ENCODE measurements around the gene BIN1. TPM values are rescaled to one million over a fixed set of nuclear protein-coding genes. Genes with fewer than 3 reads are reported as not detected.
A peak's percentile ranks its signal among the peaks of the same experiment; 100 is the strongest.

BIN1 gene
- total and polyA plus RNA-seq, 7 donors, result 615 to 1,667 (median 1,331) TPM

DNA sequence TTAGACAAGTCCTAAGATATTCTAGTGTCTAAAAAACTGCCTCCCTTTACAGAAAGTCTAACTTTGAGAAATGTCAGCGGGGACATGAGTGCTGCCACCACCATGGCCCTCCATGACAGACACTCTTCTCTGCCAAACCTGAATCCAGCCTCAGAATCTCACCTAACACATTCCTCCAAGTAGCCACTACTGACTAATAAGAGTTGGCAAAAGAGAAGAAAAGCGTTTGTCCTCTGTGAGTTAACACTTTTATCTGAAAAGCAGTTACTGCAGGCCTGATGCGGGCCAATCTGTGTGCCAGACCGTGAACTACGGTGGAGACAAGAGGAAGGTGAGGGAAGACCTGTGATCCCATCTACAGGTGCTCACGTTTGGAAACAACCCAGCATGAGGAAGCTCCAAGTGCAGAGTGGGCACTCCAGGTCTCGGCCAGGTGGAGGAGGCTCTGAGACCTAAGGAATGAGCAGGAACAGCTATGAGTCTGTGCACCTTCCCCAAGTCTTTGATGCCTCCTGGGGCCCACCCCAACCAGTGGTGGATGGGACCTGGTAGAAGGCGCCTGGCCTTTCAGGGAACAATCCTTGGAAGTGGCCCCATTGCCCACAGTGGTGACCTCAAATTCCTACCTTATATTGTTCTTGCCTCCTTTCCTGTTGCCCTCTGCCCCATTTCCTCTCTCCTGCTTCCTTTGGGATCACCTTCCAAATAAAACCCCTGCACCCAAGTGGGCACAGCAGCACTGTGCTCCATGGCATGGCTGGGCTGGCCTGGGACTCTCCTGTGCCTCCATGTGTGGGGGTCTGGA lies 91.6 kb downstream of the BIN1 start:
- Histone ChIP-seq H3K36me3 (ENCODE audit: insufficient read depth in 1 of 2, low read depth in 1 of 2) (no peaks in the 10 kb centered on the region), H3K27ac (no peak overlapping the region), H3K9me3 (no peaks in the 10 kb centered on the region), H3K4me3 (no peak overlapping the region), H3K27me3 (ENCODE audit: insufficient read depth in 3 of 3, low read length in 2 of 3) (peaks cover 0 to 24% (median 2%) of the 10 kb centered on the region in 3 donors), H3K4me1 (no peaks in the 10 kb centered on the region)
- DNase-seq (no peak), ATAC-seq (no peak)
- TF ChIP-seq, protein P1, sequence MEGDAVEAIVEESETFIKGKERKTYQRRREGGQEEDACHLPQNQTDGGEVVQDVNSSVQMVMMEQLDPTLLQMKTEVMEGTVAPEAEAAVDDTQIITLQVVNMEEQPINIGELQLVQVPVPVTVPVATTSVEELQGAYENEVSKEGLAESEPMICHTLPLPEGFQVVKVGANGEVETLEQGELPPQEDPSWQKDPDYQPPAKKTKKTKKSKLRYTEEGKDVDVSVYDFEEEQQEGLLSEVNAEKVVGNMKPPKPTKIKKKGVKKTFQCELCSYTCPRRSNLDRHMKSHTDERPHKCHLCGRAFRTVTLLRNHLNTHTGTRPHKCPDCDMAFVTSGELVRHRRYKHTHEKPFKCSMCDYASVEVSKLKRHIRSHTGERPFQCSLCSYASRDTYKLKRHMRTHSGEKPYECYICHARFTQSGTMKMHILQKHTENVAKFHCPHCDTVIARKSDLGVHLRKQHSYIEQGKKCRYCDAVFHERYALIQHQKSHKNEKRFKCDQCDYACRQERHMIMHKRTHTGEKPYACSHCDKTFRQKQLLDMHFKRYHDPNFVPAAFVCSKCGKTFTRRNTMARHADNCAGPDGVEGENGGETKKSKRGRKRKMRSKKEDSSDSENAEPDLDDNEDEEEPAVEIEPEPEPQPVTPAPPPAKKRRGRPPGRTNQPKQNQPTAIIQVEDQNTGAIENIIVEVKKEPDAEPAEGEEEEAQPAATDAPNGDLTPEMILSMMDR (IDR thresholded peaks at IDR 0.05), result no peak
- WGBS, 3 donors, result 90 to 93% (median 91%) methylated on average over 8 of the region's 8 CpGs
- intact Hi-C loops (cut with DNase I), result no loop called here

DNA sequence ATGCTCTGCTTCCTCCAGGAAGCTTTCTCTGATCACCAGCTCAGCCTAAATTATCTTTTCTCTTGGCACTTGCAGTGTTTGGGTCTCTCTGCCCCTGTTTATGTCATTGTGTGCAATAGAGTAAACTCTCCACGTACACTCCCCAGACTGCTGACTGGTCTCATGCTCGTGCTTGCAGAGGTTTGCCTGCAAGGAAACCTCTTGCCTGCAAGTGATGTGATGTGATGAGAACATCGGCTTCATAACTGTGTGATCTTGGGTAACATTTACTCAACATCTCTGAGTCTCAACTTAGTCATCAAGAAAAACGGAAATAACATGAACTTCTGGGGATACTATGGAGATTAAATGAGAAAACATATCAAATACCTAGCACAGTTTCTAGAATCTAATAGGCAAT lies 92.3 kb downstream of the BIN1 start:
- intact Hi-C loops (cut with DNase I), result no loop called here
- ATAC-seq (no peak), DNase-seq (no peak)
- no peaks in the 10 kb centered on the region for H3K9me3 ChIP-seq
- H3K4me3 ChIP-seq, result no peak overlapping the region
- no peaks in the 10 kb centered on the region for H3K36me3 ChIP-seq (ENCODE audit: insufficient read depth in 1 of 2, low read depth in 1 of 2)
- peaks cover 0 to 24% (median 2%) of the 10 kb centered on the region in 3 donors for H3K27me3 ChIP-seq (ENCODE audit: insufficient read depth in 3 of 3, low read length in 2 of 3)
- 71 to 77% (median 75%) methylated on average over 4 of the region's 4 CpGs for WGBS, 3 donors
- H3K4me1 ChIP-seq, result no peaks in the 10 kb centered on the region
- TF ChIP-seq, protein P1 (IDR thresholded peaks at IDR 0.05), result no peak
- H3K27ac ChIP-seq, result no peak overlapping the region

DNA sequence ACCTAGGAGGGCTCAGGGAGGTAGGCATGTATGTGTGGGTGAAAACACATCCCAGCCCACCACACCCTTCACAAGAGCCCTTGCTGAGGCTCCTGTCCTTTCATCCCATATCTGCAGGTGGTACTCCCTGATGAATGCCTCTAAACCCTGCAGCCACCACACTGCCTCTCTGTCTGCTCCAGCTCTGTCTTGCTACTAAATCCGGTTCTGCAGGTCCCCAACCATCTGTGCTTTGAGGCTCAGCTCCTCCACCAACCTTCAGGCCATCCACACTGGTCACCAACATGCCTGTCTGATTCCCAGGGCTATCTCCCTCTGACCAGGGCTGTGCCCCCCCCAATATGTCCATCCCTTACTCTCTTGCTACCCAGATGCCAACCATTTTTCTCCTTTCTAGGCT lies 92.7 kb downstream of the BIN1 start:
- intact Hi-C loops (cut with DNase I), result no loop called here
- Histone ChIP-seq H3K36me3 (ENCODE audit: insufficient read depth in 1 of 2, low read depth in 1 of 2) (no peaks in the 10 kb centered on the region), H3K4me1 (no peaks in the 10 kb centered on the region), H3K9me3 (no peaks in the 10 kb centered on the region), H3K27me3 (ENCODE audit: insufficient read depth in 3 of 3, low read length in 2 of 3) (peaks cover 0 to 24% (median 2%) of the 10 kb centered on the region in 3 donors), H3K27ac (no peak overlapping the region), H3K4me3 (no peak overlapping the region)
- WGBS, 3 donors, result 58 to 92% (median 67%) methylated on average over 1 of the region's 1 CpG
- ATAC-seq (no peak), DNase-seq (no peak)
- TF ChIP-seq, protein P1 (IDR thresholded peaks at IDR 0.05), result no peak

DNA sequence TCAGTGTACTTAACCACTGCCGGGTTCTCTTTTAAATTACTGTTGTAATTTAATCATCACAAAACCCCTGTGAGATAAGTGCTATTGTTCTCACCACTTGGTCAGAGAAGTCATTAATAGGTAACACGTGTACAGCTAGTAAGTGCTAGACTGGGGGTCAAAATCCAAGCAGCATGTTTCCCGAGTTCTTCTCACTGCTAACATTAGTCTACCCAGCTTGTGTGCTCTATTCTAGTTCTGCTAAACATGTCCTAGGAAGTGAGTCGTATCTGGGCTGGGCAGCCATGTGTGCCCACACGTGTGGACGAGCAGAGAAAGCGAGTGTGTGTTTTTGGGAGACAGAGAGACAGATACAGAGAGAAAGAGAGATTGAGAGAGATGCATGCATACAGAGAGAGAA lies 94.1 kb downstream of the BIN1 start:
- H3K27ac ChIP-seq, result no peak overlapping the region
- no peaks in the 10 kb centered on the region for H3K4me1 ChIP-seq
- no peak overlapping the region for H3K4me3 ChIP-seq
- DNase-seq (no peak), ATAC-seq (peak in 3 of 4 donors; percentile 39 to 70 (median 68))
- intact Hi-C loops (cut with DNase I), result no loop called here
- TF ChIP-seq, protein P1 (IDR thresholded peaks at IDR 0.05), result no peak
- 45 to 51% (median 46%) methylated on average over 7 of the region's 7 CpGs for WGBS, 3 donors
- no peaks in the 10 kb centered on the region for H3K36me3 ChIP-seq (ENCODE audit: insufficient read depth in 1 of 2, low read depth in 1 of 2)
- H3K9me3 ChIP-seq, result no peaks in the 10 kb centered on the region
- H3K27me3 ChIP-seq (ENCODE audit: insufficient read depth in 3 of 3, low read length in 2 of 3), result peaks cover 0 to 24% (median 2%) of the 10 kb centered on the region in 3 donors

Data from psoas muscle (tissue), 8 donors.